ENCODE results near the gene WSCD2.

Gene WSCD2

GRCh38 chr12:108199106-108199505 lies 70.0 kb downstream of the WSCD2 start:
- no peak for TF ChIP-seq CTCF (IDR thresholded peaks at IDR 0.05; ENCODE audit: low read depth, low read length)
- H3K4me3 ChIP-seq (ENCODE audit: low read depth, low read length): no peak overlapping the region

GRCh38 chr12:108201808-108202207 lies 72.7 kb downstream of the WSCD2 start:
- TF ChIP-seq CTCF (IDR thresholded peaks at IDR 0.05; ENCODE audit: low read depth, low read length): no peak
- no peak overlapping the region for H3K4me3 ChIP-seq (ENCODE audit: low read depth, low read length)

- TF ChIP-seq CTCF (IDR thresholded peaks at IDR 0.05; ENCODE audit: low read depth, low read length): no peak
- no peak overlapping the region for H3K4me3 ChIP-seq (ENCODE audit: low read depth, low read length)
Observed at GRCh38 chr12:108204117-108204987, 75.3 kb downstream of the WSCD2 start.

GRCh38 chr12:108205864-108206263 lies 76.8 kb downstream of the WSCD2 start:
- H3K4me3 ChIP-seq (ENCODE audit: low read depth, low read length): no peak overlapping the region
- TF ChIP-seq CTCF (IDR thresholded peaks at IDR 0.05; ENCODE audit: low read depth, low read length): no peak

- no peak overlapping the region for H3K4me3 ChIP-seq (ENCODE audit: low read depth, low read length)
- no peak for TF ChIP-seq CTCF (IDR thresholded peaks at IDR 0.05; ENCODE audit: low read depth, low read length)
Observed at GRCh38 chr12:108207791-108208730, 79.0 kb downstream of the WSCD2 start.

- no peak for TF ChIP-seq CTCF (IDR thresholded peaks at IDR 0.05; ENCODE audit: low read depth, low read length)
- H3K4me3 ChIP-seq (ENCODE audit: low read depth, low read length): no peak overlapping the region
Observed at GRCh38 chr12:108210001-108210400, 80.9 kb downstream of the WSCD2 start.

All from WI38 (cell line).